ENCODE data around the gene OSBP. TPM values are rescaled to one million over a fixed set of nuclear protein-coding genes. Genes with fewer than 3 reads are reported as not detected.

The OSBP gene
- total and polyA plus RNA-seq, 4 donors = 16.5 to 92.5 (median 36.5) TPM

- H3K27ac ChIP-seq (ENCODE audit: low read depth in 1 of 2, low read length in 2 of 2) = no peak overlapping the region
- no peaks in the 10 kb centered on the region for H3K9me3 ChIP-seq (ENCODE audit: control insufficient read depth in 4 of 4, low read length in 3 of 4)
- no peaks in the 10 kb centered on the region for H3K27me3 ChIP-seq (ENCODE audit: control insufficient read depth in 4 of 4, insufficient read depth in 4 of 4, low read length in 3 of 4)
- no peak overlapping the region for H3K9ac ChIP-seq (ENCODE audit: low read depth in 1 of 2, low read length in 2 of 2)
- TF ChIP-seq TAF1 (conservative IDR thresholded peaks at IDR 0.05) (no peak), ATF3 (IDR thresholded peaks at IDR 0.05) (no peak), SP1 (IDR thresholded peaks at IDR 0.05) (no peak), GABPA (IDR thresholded peaks at IDR 0.05 in 1 of 2, conservative IDR thresholded peaks at IDR 0.05 in 1 of 2) (no peak), YY1 (IDR thresholded peaks at IDR 0.05) (no peak), EGR1 (IDR thresholded peaks at IDR 0.05; ENCODE audit: low read depth in 2 of 2) (no peak), JUND (IDR thresholded peaks at IDR 0.05) (no peak), RXRA (IDR thresholded peaks at IDR 0.05) (no peak), FOXA2 (IDR thresholded peaks at IDR 0.05) (no peak), ZBTB33 (IDR thresholded peaks at IDR 0.05) (no peak), FOXA1 (IDR thresholded peaks at IDR 0.05) (no peak), HNF4A (conservative IDR thresholded peaks at IDR 0.05) (no peak)
- 74% methylated on average over 2 of the region's 2 CpGs for WGBS
- H3K4me1 ChIP-seq (ENCODE audit: control insufficient read depth in 4 of 4, insufficient read depth in 4 of 4, low read length in 3 of 4) = peaks cover 0 to 4% (median 2%) of the 10 kb centered on the region in 4 donors
- H3K36me3 ChIP-seq (ENCODE audit: control insufficient read depth in 4 of 4, insufficient read depth in 3 of 4, low read depth in 1 of 4, low read length in 3 of 4) = peaks cover 13 to 79% (median 64%) of the 10 kb centered on the region in 4 donors
- DNase-seq (ENCODE audit: low spot score) = no peak
- H3K4me3 ChIP-seq (ENCODE audit: low read depth in 1 of 3, low read length in 3 of 3) = no peak overlapping the region
These were observed 44.4 kb upstream of the OSBP start for GRCh38 chr11:59659981-59660380.

GRCh38 chr11:59658036-59658435, 42.5 kb upstream of the OSBP start:
- TF ChIP-seq TAF1 (conservative IDR thresholded peaks at IDR 0.05) (no peak), GABPA (IDR thresholded peaks at IDR 0.05 in 1 of 2, conservative IDR thresholded peaks at IDR 0.05 in 1 of 2) (no peak)
- Histone ChIP-seq H3K27me3 (ENCODE audit: control insufficient read depth in 4 of 4, insufficient read depth in 4 of 4, low read length in 3 of 4) (no peaks in the 10 kb centered on the region), H3K36me3 (ENCODE audit: control insufficient read depth in 4 of 4, insufficient read depth in 3 of 4, low read depth in 1 of 4, low read length in 3 of 4) (peaks cover 12 to 86% (median 72%) of the 10 kb centered on the region in 4 donors), H3K9ac (ENCODE audit: low read depth in 1 of 2, low read length in 2 of 2) (no peak overlapping the region), H3K4me3 (ENCODE audit: low read depth in 1 of 3, low read length in 3 of 3) (no peak overlapping the region), H3K9me3 (ENCODE audit: control insufficient read depth in 4 of 4, low read length in 3 of 4) (no peaks in the 10 kb centered on the region), H3K27ac (ENCODE audit: low read depth in 1 of 2, low read length in 2 of 2) (no peak overlapping the region), H3K4me1 (ENCODE audit: control insufficient read depth in 4 of 4, insufficient read depth in 4 of 4, low read length in 3 of 4) (peaks cover 0 to 4% (median 1%) of the 10 kb centered on the region in 4 donors)
- DNase-seq (ENCODE audit: low spot score) = no peak
- 94% methylated on average over 5 of the region's 5 CpGs for WGBS

- DNase-seq (ENCODE audit: low spot score) = no peak
- TF ChIP-seq GABPA (IDR thresholded peaks at IDR 0.05 in 1 of 2, conservative IDR thresholded peaks at IDR 0.05 in 1 of 2) = no peak
- peaks cover 13 to 90% (median 83%) of the 10 kb centered on the region in 4 donors for H3K36me3 ChIP-seq (ENCODE audit: control insufficient read depth in 4 of 4, insufficient read depth in 3 of 4, low read depth in 1 of 4, low read length in 3 of 4)
- H3K27ac ChIP-seq (ENCODE audit: low read depth in 1 of 2, low read length in 2 of 2) = no peak overlapping the region
- H3K9me3 ChIP-seq (ENCODE audit: control insufficient read depth in 4 of 4, low read length in 3 of 4) = no peaks in the 10 kb centered on the region
- WGBS = 92% methylated on average over 4 of the region's 4 CpGs
- H3K4me3 ChIP-seq (ENCODE audit: low read depth in 1 of 3, low read length in 3 of 3) = no peak overlapping the region
- no peak overlapping the region for H3K9ac ChIP-seq (ENCODE audit: low read depth in 1 of 2, low read length in 2 of 2)
- H3K4me1 ChIP-seq (ENCODE audit: control insufficient read depth in 4 of 4, insufficient read depth in 4 of 4, low read length in 3 of 4) = peaks cover 0 to 7% (median 4%) of the 10 kb centered on the region in 4 donors
- H3K27me3 ChIP-seq (ENCODE audit: control insufficient read depth in 4 of 4, insufficient read depth in 4 of 4, low read length in 3 of 4) = no peaks in the 10 kb centered on the region
These were observed 39.3 kb upstream of the OSBP start for GRCh38 chr11:59654893-59655292.
